ENCODE results near the gene COG2. TPM values are rescaled to one million over a fixed set of nuclear protein-coding genes. Genes with fewer than 3 reads are reported as not detected.

The COG2 gene
- polyA plus RNA-seq, 1 experiment: 21.5 TPM

DNA sequence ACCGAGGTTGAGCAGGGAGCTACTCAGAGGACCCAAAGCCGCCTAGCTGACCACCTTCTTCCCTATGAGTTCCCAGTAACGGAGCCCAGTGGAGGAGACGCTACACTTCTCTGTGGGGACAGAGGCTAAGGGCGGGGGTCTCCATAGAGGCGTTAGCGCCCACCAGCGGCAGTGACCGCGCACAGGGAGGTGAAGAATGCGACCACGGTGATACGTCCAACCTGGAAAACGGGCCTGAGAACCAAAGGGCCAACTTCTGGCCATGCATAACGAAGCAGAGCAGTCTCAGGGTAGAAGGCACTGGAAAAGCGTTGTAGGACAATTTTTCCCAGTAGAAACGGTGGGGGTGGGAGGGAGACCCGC is 400 bp upstream of the COG2 start:
- no peaks in the 10 kb centered on the region; the same call in 1 of the 2 replicates for H3K9me3 ChIP-seq (ENCODE audit: control insufficient read depth, insufficient read depth, low read length)
- no peak for DNase-seq (ENCODE audit: low read depth, low spot score)
- H3K4me3 ChIP-seq (ENCODE audit: low read depth, low read length): peak overlapping the region; percentile 45
- no peak overlapping the region for H3K27ac ChIP-seq (ENCODE audit: low read depth, low read length)
- TF ChIP-seq, protein P1, sequence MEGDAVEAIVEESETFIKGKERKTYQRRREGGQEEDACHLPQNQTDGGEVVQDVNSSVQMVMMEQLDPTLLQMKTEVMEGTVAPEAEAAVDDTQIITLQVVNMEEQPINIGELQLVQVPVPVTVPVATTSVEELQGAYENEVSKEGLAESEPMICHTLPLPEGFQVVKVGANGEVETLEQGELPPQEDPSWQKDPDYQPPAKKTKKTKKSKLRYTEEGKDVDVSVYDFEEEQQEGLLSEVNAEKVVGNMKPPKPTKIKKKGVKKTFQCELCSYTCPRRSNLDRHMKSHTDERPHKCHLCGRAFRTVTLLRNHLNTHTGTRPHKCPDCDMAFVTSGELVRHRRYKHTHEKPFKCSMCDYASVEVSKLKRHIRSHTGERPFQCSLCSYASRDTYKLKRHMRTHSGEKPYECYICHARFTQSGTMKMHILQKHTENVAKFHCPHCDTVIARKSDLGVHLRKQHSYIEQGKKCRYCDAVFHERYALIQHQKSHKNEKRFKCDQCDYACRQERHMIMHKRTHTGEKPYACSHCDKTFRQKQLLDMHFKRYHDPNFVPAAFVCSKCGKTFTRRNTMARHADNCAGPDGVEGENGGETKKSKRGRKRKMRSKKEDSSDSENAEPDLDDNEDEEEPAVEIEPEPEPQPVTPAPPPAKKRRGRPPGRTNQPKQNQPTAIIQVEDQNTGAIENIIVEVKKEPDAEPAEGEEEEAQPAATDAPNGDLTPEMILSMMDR (IDR thresholded peaks at IDR 0.05; ENCODE audit: low read depth, low read length): no peak
- peaks cover 10% of the 10 kb centered on the region for H3K27me3 ChIP-seq (ENCODE audit: control insufficient read depth, insufficient read depth, low read length)
- ChIA-PET POLR2A (no interaction called here), CTCF (interaction anchor here (0.5 to 3.4 kb wide), 42 partner anchors 8 to 1094 kb away, joined by 3 to 75 read pairs (median 3); no protein-coding TSS in a partner anchor)

DNA sequence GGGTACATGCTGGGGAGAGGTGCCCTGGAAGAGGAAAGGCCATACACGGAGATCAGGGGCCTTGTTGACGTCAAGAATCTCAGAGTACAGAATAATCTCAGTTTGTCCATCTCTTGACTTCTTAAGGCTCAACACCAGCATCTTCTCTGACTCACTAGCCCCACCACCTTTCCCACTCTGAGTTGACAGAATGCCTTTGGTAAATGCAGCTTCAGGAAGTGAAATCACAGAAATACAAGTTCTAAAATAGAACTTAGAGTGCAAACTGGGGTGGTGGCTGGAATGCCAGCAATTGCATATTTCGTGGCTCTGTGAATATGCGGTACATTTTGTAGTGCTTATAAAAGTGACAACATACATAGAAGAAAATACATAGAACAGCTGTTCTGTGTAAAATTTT is 1.6 kb downstream of the COG2 start:
- Histone ChIP-seq H3K9me3 (ENCODE audit: control insufficient read depth, insufficient read depth, low read length) (no peaks in the 10 kb centered on the region; the same call in 1 of the 2 replicates), H3K27ac (ENCODE audit: low read depth, low read length) (no peak overlapping the region), H3K27me3 (ENCODE audit: control insufficient read depth, insufficient read depth, low read length) (peaks cover 5% of the 10 kb centered on the region), H3K4me3 (ENCODE audit: low read depth, low read length) (peak overlapping the region; percentile 0; the same call in 1 of the 2 replicates)
- ChIA-PET CTCF (interaction anchor here (1.2 to 3.4 kb wide), 4 partner anchors 7 to 153 kb away, joined by 4 to 75 read pairs (median 22); no protein-coding TSS in a partner anchor), POLR2A (no interaction called here)
- TF ChIP-seq, protein P1 (IDR thresholded peaks at IDR 0.05; ENCODE audit: low read depth, low read length): no peak
- peak; percentile 3 for DNase-seq (ENCODE audit: low read depth, low spot score)

DNA sequence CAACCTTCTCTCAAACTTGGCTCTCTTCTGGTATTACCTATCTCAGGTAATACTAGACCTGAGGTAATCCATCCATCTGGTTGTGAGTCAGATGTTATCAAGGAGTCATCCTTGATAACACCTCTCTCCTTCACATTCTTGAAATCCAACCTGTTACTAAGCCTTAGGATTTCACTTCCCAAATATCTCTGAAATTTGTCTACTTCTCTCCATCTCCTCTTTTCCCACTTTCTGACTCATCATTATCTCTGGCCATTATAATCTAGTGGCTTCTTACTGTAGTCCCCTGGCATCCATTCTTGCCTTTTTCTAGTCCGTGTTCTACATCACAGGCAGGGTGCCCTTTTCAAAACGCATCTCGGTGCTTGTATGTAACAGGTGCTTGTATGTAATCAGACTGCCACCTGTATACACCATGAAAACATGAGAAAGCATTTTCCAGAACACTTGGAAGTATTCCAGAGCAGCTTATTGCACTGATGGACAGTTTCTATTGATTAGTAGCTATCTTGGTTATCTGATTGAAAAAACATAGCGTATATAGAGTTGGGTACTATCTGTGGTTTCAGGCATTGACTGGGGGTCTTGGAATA is 4.5 kb downstream of the COG2 start:
- H3K4me3 ChIP-seq (ENCODE audit: low read depth, low read length): no peak overlapping the region
- no peaks in the 10 kb centered on the region; the same call in 1 of the 2 replicates for H3K9me3 ChIP-seq (ENCODE audit: control insufficient read depth, insufficient read depth, low read length)
- CTCF ChIA-PET: no interaction called here

DNA sequence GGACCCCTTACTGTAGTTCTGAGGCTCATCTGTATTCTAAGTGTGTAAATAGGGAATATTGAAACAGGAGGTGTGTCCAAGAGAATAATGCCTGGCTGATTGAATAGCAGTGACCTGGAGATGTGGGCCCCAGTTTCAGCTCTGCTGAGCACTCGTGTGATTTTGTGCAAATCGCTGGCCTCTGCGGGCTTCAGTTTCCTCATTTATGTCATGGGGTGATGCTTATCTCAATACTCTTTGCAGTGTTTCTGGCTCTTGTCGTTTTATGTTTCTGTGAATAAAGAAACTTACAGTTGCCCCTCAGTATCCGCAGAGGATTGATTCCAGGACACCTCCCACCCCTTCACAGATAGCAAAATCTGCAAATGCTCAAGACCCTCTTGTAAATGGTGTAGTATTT is 5.0 kb downstream of the COG2 start:
- no peaks in the 10 kb centered on the region; the same call in 1 of the 2 replicates for H3K9me3 ChIP-seq (ENCODE audit: control insufficient read depth, insufficient read depth, low read length)
- H3K27me3 ChIP-seq (ENCODE audit: control insufficient read depth, insufficient read depth, low read length): no peaks in the 10 kb centered on the region
- TF ChIP-seq, protein P1 (IDR thresholded peaks at IDR 0.05; ENCODE audit: low read depth, low read length): no peak
- no peak for DNase-seq (ENCODE audit: low read depth, low spot score)
- H3K27ac ChIP-seq (ENCODE audit: low read depth, low read length): no peak overlapping the region
- ChIA-PET POLR2A (no interaction called here), CTCF (no interaction called here)
- H3K4me3 ChIP-seq (ENCODE audit: low read depth, low read length): no peak overlapping the region

More for the DNA sequence above, 4.5 kb downstream of the COG2 start:
- Histone ChIP-seq H3K27me3 (ENCODE audit: control insufficient read depth, insufficient read depth, low read length) (no peaks in the 10 kb centered on the region), H3K27ac (ENCODE audit: low read depth, low read length) (no peak overlapping the region)
- POLR2A ChIA-PET: no interaction called here
- no peak for DNase-seq (ENCODE audit: low read depth, low spot score)
- TF ChIP-seq, protein P1 (IDR thresholded peaks at IDR 0.05; ENCODE audit: low read depth, low read length): no peak

DNA sequence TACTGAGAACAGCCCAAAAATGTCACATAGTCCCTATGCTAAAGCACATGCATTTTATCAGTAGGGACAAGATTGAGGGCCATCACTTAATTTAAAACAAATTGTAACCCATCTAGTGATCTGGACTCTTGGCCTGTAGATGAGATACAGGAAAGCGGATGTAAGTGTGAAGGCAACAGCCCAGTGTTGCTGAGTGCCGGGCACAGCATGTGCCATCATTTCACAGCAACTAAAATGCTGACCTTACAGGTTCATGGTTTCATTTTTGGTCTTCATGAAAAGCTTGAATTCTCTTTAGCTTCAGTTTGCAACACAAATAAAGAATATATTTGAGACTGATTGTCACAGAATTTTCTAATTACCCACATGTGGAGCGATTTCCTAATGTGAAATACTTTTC is 5.8 kb downstream of the COG2 start:
- Histone ChIP-seq H3K27ac (ENCODE audit: low read depth, low read length) (no peak overlapping the region), H3K4me3 (ENCODE audit: low read depth, low read length) (no peak overlapping the region), H3K27me3 (ENCODE audit: control insufficient read depth, insufficient read depth, low read length) (no peaks in the 10 kb centered on the region), H3K9me3 (ENCODE audit: control insufficient read depth, insufficient read depth, low read length) (no peaks in the 10 kb centered on the region)
- ChIA-PET POLR2A (no interaction called here), CTCF (no interaction called here)
- TF ChIP-seq, protein P1 (IDR thresholded peaks at IDR 0.05; ENCODE audit: low read depth, low read length): no peak
- no peak for DNase-seq (ENCODE audit: low read depth, low spot score)

All from AG04450 (cell line).